ENCODE measurements around the gene MPPED2. TPM values are rescaled to one million over a fixed set of nuclear protein-coding genes. Genes with fewer than 3 reads are reported as not detected.

MPPED2 gene
- polyA plus RNA-seq, 1 donor (not counting 4 experiments of a cell fraction or from before 2014, with no cell fraction given): not detected

- dilution Hi-C loops (cut with MboI; ENCODE audit: extremely low pct_ligation_motif_present, low sequenced_read_pairs): no loop called here
These were observed 104.4 kb downstream of the MPPED2 start for GRCh38 chr11:30481796-30482195.

DNA sequence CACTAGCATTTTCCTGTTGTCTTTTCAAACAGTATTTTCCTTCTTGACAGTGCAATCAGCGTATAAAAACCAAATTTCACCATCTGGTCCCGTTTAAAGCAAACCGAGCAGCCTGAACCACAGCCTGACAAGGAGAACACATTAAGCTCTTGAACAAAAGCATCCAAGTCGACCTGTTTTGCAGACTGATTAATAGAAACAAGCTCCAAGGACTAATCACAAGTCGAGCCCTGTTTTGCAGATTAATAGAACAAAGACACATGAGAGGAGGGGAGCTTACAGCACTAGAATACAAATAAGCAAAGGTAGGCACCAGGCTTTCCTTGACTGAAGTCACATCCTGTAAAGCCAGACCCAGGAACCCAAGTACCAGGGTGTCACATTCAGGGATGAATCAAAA is 104.8 kb downstream of the MPPED2 start:
- Histone ChIP-seq H3K4me1 (ENCODE audit: control insufficient read depth, extremely low read depth, insufficient read depth, low read length) (no peaks in the 10 kb centered on the region), H4K20me1 (ENCODE audit: control insufficient read depth, extremely low read depth, insufficient read depth, low read length) (no peaks in the 10 kb centered on the region), H3K4me3 (ENCODE audit: control insufficient read depth in 2 of 3, extremely low read depth in 1 of 3, insufficient read depth in 2 of 3, low read depth in 1 of 3, low read length in 3 of 3) (no peak overlapping the region), H3K36me3 (ENCODE audit: control insufficient read depth in 2 of 2, extremely low read depth in 1 of 2, insufficient read depth in 2 of 2, low read length in 2 of 2) (no peaks in the 10 kb centered on the region), H3K79me2 (ENCODE audit: control insufficient read depth, insufficient read depth, low read length) (no peaks in the 10 kb centered on the region), H3K27me3 (ENCODE audit: control insufficient read depth, extremely low read depth, insufficient read depth, low read length) (no peaks in the 10 kb centered on the region), H3K27ac (ENCODE audit: control insufficient read depth, insufficient read depth, low read length) (no peak overlapping the region), H3K9me3 (ENCODE audit: control insufficient read depth, low read depth, low read length) (no peaks in the 10 kb centered on the region), H3K9ac (ENCODE audit: control insufficient read depth, extremely low read depth, insufficient read depth, low read length) (no peak overlapping the region), H3K9me1 (ENCODE audit: control insufficient read depth, extremely low read depth, insufficient read depth, low read length) (no peaks in the 10 kb centered on the region), H2AFZ (ENCODE audit: control insufficient read depth, low read length) (no peak overlapping the region), H3K4me2 (ENCODE audit: control insufficient read depth, extremely low read depth, insufficient read depth, low read depth, low read length) (no peak overlapping the region)
- dilution Hi-C loops (cut with MboI; ENCODE audit: extremely low pct_ligation_motif_present, low sequenced_read_pairs): no loop called here
- FAIRE-seq: no peak
- DNase-seq (ENCODE audit: low read depth, low spot score): no peak
- TF ChIP-seq CTCF (optimal IDR thresholded peaks at IDR 0.05 in 1 of 3, IDR thresholded peaks at IDR 0.05 in 1 of 3, conservative IDR thresholded peaks at IDR 0.05 in 1 of 3; ENCODE audit: extremely low read depth in 1 of 3, insufficient read depth in 2 of 3, low read length in 3 of 3) (no peak), EZH2 (IDR thresholded peaks at IDR 0.05; ENCODE audit: low read length) (no peak)

More at GRCh38 chr11:30481796-30482195, 104.4 kb downstream of the MPPED2 start:
- H3K9me1 ChIP-seq (ENCODE audit: control insufficient read depth, extremely low read depth, insufficient read depth, low read length): no peaks in the 10 kb centered on the region
- no peak overlapping the region for H3K27ac ChIP-seq (ENCODE audit: control insufficient read depth, insufficient read depth, low read length)
- H3K36me3 ChIP-seq (ENCODE audit: control insufficient read depth in 2 of 2, extremely low read depth in 1 of 2, insufficient read depth in 2 of 2, low read length in 2 of 2): no peaks in the 10 kb centered on the region
- no peaks in the 10 kb centered on the region for H3K27me3 ChIP-seq (ENCODE audit: control insufficient read depth, extremely low read depth, insufficient read depth, low read length)
- H3K4me3 ChIP-seq (ENCODE audit: control insufficient read depth in 2 of 3, extremely low read depth in 1 of 3, insufficient read depth in 2 of 3, low read depth in 1 of 3, low read length in 3 of 3): no peak overlapping the region
- no peaks in the 10 kb centered on the region for H3K9me3 ChIP-seq (ENCODE audit: control insufficient read depth, low read depth, low read length)
- H3K9ac ChIP-seq (ENCODE audit: control insufficient read depth, extremely low read depth, insufficient read depth, low read length): no peak overlapping the region
- no peak for DNase-seq (ENCODE audit: low read depth, low spot score)
- TF ChIP-seq CTCF (optimal IDR thresholded peaks at IDR 0.05 in 1 of 3, IDR thresholded peaks at IDR 0.05 in 1 of 3, conservative IDR thresholded peaks at IDR 0.05 in 1 of 3; ENCODE audit: extremely low read depth in 1 of 3, insufficient read depth in 2 of 3, low read length in 3 of 3): no peak
- no peak for TF ChIP-seq EZH2 (IDR thresholded peaks at IDR 0.05; ENCODE audit: low read length)
- no peak for FAIRE-seq
- H3K4me1 ChIP-seq (ENCODE audit: control insufficient read depth, extremely low read depth, insufficient read depth, low read length): no peaks in the 10 kb centered on the region
- no peak overlapping the region for H2AFZ ChIP-seq (ENCODE audit: control insufficient read depth, low read length)
- H4K20me1 ChIP-seq (ENCODE audit: control insufficient read depth, extremely low read depth, insufficient read depth, low read length): no peaks in the 10 kb centered on the region
- no peaks in the 10 kb centered on the region for H3K79me2 ChIP-seq (ENCODE audit: control insufficient read depth, insufficient read depth, low read length)
- H3K4me2 ChIP-seq (ENCODE audit: control insufficient read depth, extremely low read depth, insufficient read depth, low read depth, low read length): no peak overlapping the region

Measured in keratinocyte (primary cell).